Breast epithelium (tissue), 4 donors: ENCODE data around the gene MBD2. TPM values are rescaled to one million over a fixed set of nuclear protein-coding genes. Genes with fewer than 3 reads are reported as not detected.

Experiments used
- DNase-seq, 2 donors: peaks; one replicate each; pipeline ENCODE4 v3.0.0-alpha.2; 2019; ENCODE audit warnings: low spot score in 2 of 2
- H3K27ac ChIP-seq, 2 donors: fragments of 200-600 bp; sonication (generic) in 1 of 2; one replicate each; pipeline ENCODE4 v1.5.1; 2016 to 2019; ENCODE audit warnings: mild to moderate bottlenecking in 1 of 2
- H3K27me3 ChIP-seq, 2 donors: fragments of 200-600 bp; sonication (generic) in 1 of 2; one replicate each; pipeline versions ENCODE4 v1.5.1 to v1.6.0; 2017 to 2019; ENCODE audit warnings: control low read depth in 1 of 2, mild to moderate bottlenecking in 1 of 2
- H3K36me3 ChIP-seq: fragments of 200-600 bp; one replicate; pipeline ENCODE4 v1.5.1; 2019
- H3K4me1 ChIP-seq, 2 donors: fragments of 200-600 bp; sonication (generic); one replicate each; pipeline ENCODE4 v1.5.1; 2016 to 2019; ENCODE audit warnings: control low read depth in 1 of 2
- H3K4me3 ChIP-seq, 3 donors: fragments of 200-600 bp; sonication (generic); 1 replicate in 2 of 3; 2 replicates in 1 of 3; pipeline ENCODE4 v1.5.1; 2016 to 2019; ENCODE audit warnings: mild to moderate bottlenecking in 3 of 3, moderate library complexity in 2 of 3
- H3K9me3 ChIP-seq, 2 donors: fragments of 200-600 bp; sonication (generic) in 1 of 2; one replicate each; pipeline ENCODE4 v1.5.1; 2016 to 2019; ENCODE audit warnings: control low read depth in 1 of 2
- POLR2A ChIP-seq: fragments of 450-650 bp; IDR thresholded peaks from one replicate; pipeline ENCODE4 v1.6.1; 2016; ENCODE audit warnings: antibody characterized with exemption, mild to moderate bottlenecking, moderate library complexity
- POLR2AphosphoS5 ChIP-seq, 3 donors: sonication (generic); formaldehyde crosslinking; IDR thresholded peaks; one replicate each; pipeline ENCODE4 v1.6.1; 2017; ENCODE audit warnings: antibody characterized with exemption in 3 of 3
- intact Hi-C: fragments of 100-400 bp; cut with DNase I; formaldehyde crosslinking; loops from one replicate; pipeline ENCODE4 v1.15.1; 2023; ENCODE audit warnings: low total_unique reads
- total RNA-seq, 3 donors: library from RNA; depleted of rRNA; stranded (reverse); fragments of >200 nt; gene quantifications; one replicate each; pipeline ENCODE4 v1.1.0, GENCODE V29; 2016
- TF ChIP-seq, protein P1 (sequence below), 3 donors: fragments of 450-650 bp; IDR thresholded peaks; one replicate each; pipeline ENCODE4 v1.5.1; 2016 to 2017; ENCODE audit warnings: antibody characterized with exemption in 3 of 3, mild to moderate bottlenecking in 3 of 3, moderate library complexity in 3 of 3

The MBD2 gene, protein sequence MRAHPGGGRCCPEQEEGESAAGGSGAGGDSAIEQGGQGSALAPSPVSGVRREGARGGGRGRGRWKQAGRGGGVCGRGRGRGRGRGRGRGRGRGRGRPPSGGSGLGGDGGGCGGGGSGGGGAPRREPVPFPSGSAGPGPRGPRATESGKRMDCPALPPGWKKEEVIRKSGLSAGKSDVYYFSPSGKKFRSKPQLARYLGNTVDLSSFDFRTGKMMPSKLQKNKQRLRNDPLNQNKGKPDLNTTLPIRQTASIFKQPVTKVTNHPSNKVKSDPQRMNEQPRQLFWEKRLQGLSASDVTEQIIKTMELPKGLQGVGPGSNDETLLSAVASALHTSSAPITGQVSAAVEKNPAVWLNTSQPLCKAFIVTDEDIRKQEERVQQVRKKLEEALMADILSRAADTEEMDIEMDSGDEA
- total RNA-seq = 10 to 100 TPM; 46.2 to 61.9 (median 50.6) TPM

- H3K4me3 ChIP-seq = peak within 1 kb of the TSS; percentile 76 to 85 (median 81)
- intact Hi-C loops = loop anchor here (5.0 kb wide), 1 partner anchor 38 kb away; no protein-coding TSS in a partner anchor
- no peaks in the 10 kb centered on the region for H3K36me3 ChIP-seq
- DNase-seq = peak; percentile 90 to 91
- no peaks in the 10 kb centered on the region for H3K27me3 ChIP-seq
- no peaks in the 10 kb centered on the region for H3K9me3 ChIP-seq
- H3K27ac ChIP-seq = peak within 1 kb of the TSS; percentile 84 to 96
- TF ChIP-seq POLR2A (peak; percentile 20), POLR2AphosphoS5 (IDR thresholded peaks at IDR 0.05) (peak; percentile 39 to 49 (median 49))
- TF ChIP-seq, protein P1, sequence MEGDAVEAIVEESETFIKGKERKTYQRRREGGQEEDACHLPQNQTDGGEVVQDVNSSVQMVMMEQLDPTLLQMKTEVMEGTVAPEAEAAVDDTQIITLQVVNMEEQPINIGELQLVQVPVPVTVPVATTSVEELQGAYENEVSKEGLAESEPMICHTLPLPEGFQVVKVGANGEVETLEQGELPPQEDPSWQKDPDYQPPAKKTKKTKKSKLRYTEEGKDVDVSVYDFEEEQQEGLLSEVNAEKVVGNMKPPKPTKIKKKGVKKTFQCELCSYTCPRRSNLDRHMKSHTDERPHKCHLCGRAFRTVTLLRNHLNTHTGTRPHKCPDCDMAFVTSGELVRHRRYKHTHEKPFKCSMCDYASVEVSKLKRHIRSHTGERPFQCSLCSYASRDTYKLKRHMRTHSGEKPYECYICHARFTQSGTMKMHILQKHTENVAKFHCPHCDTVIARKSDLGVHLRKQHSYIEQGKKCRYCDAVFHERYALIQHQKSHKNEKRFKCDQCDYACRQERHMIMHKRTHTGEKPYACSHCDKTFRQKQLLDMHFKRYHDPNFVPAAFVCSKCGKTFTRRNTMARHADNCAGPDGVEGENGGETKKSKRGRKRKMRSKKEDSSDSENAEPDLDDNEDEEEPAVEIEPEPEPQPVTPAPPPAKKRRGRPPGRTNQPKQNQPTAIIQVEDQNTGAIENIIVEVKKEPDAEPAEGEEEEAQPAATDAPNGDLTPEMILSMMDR (IDR thresholded peaks at IDR 0.05) = peak in 1 of 3 donors; percentile 12
- peaks cover 0 to 4% of the 10 kb centered on the region in 2 donors for H3K4me1 ChIP-seq
Measured at GRCh38 chr18:54224379-54225014, at the start of gene MBD2. MBD2 (minus strand) TSS chr18:54224669; CDS start chr18:54224559, 110 bp downstream.

DNA sequence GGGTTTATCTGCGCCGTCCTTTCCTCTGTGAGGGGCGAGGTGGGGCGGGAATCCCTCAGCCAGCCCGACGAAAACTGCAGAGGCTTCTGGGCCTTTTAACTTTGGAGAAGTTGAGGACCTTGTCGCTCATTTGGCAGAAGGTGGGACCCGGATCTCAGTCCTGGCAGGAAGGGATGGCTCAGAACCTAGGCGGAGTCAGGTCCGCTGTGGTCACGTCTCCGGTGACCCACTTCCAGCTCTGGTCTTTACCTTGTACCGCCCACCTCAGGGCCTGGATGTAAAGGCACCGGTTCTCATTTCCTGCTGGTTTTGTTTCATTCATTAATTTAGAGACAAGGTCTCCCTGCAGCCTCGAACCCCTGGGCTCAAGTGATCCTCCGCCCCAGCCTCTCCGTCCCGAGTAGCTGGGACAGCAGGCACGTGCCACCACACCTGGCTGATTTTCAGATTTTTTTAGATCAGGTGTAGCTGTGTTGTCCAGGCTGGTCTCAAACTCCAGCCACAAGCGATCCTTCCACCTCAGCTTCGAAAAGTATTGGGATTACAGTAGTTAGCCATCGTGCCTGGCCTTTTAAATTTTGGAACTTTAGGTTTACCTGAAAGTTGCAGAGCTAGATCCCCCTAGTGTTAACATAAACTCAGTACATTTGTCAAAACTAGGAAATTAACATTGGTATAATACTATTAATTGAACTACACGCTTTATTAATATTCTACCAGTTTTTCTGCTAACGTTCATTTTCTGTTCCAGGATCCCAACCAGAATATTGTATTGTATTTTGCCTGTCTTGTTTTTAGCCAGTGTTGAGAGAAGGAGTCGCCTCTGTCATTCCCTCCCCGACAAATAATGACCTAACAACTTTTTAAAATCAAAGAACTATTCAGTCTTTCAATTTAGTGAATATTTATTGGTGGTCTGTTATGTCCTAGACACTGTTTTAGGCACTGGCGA lies 45.7 kb upstream of the MBD2 start:
- DNase-seq = peak in 1 of 2 donors; percentile 26
- no peak for TF ChIP-seq POLR2A
- peak in 1 of 3 donors; percentile 29 for TF ChIP-seq POLR2AphosphoS5 (IDR thresholded peaks at IDR 0.05)
- TF ChIP-seq, protein P1 (IDR thresholded peaks at IDR 0.05) = peak; percentile 30 to 53 (median 35)
- Histone ChIP-seq H3K27ac (peak overlapping the region; percentile 96 to 98), H3K36me3 (no peaks in the 10 kb centered on the region), H3K9me3 (no peaks in the 10 kb centered on the region), H3K4me3 (peak overlapping the region; percentile 81 to 87 (median 83)), H3K27me3 (no peaks in the 10 kb centered on the region), H3K4me1 (peaks cover 0 to 4% of the 10 kb centered on the region in 2 donors)
- intact Hi-C loops = no loop called here

GRCh38 chr18:54268751-54269150 lies 44.3 kb upstream of the MBD2 start:
- H3K4me3 ChIP-seq = peak overlapping the region; percentile 81 to 87 (median 83)
- H3K4me1 ChIP-seq = peaks cover 0 to 4% of the 10 kb centered on the region in 2 donors
- H3K27ac ChIP-seq = peak overlapping the region; percentile 96 to 98
- no peaks in the 10 kb centered on the region for H3K9me3 ChIP-seq
- no peak for DNase-seq
- H3K36me3 ChIP-seq = no peaks in the 10 kb centered on the region
- TF ChIP-seq POLR2A (no peak), POLR2AphosphoS5 (IDR thresholded peaks at IDR 0.05) (no peak)
- TF ChIP-seq, protein P1 (IDR thresholded peaks at IDR 0.05) = no peak
- H3K27me3 ChIP-seq = no peaks in the 10 kb centered on the region
- intact Hi-C loops = no loop called here

DNA sequence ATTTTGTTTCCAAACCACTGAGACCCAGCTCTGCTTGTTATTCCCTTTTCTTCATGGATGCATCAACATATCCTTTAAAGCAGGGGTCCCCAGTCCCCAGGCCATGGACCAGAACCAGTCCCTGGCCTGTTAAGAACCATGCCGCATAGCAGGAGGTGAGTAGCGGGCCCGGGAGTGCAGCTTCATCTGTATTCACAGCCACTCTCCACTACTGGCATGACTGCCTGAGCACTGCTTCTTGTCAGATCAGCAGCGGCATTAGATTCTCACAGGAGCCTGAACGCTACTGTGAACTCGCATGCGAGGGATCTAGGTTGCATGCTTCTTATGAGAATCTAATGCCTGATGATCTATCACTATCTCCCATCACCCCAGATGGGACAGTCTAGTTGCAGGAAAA lies 43.2 kb upstream of the MBD2 start:
- DNase-seq = no peak

More for the DNA sequence above, 43.2 kb upstream of the MBD2 start:
- intact Hi-C loops = no loop called here
- TF ChIP-seq, protein P1 (IDR thresholded peaks at IDR 0.05) = no peak
- TF ChIP-seq POLR2AphosphoS5 (IDR thresholded peaks at IDR 0.05) (no peak), POLR2A (no peak)
- H3K27ac ChIP-seq = no peak overlapping the region
- H3K4me1 ChIP-seq = peaks cover 0 to 4% of the 10 kb centered on the region in 2 donors
- H3K4me3 ChIP-seq = no peak overlapping the region
- H3K27me3 ChIP-seq = no peaks in the 10 kb centered on the region
- H3K9me3 ChIP-seq = no peaks in the 10 kb centered on the region
- H3K36me3 ChIP-seq = no peaks in the 10 kb centered on the region
